Measurements from ENCODE around the gene SERINC3.

DNA sequence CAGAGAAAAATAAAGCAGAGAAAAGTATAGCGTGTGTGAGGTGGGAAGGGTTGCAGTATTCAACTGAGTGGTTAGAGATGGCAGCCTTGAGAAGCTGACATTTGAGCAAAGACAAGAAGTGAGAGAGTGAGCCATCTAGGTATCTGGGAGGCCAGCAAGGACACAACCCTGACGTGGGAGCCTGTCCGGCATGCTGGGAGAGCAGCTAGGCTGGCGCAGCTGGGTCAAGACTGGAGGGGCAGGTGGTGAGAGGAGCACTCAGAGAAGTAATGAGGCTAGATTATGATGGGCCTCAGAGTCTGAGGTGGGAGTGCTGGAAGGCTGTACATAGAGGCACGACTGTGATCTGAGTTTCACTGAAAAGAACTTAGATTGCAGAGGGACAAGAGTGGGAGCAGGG, 33.3 kb downstream of the SERINC3 start:
- TF ChIP-seq POLR2AphosphoS5 (IDR thresholded peaks at IDR 0.05; ENCODE audit: low read depth, low read length), result no peak
- TF ChIP-seq, protein P1, sequence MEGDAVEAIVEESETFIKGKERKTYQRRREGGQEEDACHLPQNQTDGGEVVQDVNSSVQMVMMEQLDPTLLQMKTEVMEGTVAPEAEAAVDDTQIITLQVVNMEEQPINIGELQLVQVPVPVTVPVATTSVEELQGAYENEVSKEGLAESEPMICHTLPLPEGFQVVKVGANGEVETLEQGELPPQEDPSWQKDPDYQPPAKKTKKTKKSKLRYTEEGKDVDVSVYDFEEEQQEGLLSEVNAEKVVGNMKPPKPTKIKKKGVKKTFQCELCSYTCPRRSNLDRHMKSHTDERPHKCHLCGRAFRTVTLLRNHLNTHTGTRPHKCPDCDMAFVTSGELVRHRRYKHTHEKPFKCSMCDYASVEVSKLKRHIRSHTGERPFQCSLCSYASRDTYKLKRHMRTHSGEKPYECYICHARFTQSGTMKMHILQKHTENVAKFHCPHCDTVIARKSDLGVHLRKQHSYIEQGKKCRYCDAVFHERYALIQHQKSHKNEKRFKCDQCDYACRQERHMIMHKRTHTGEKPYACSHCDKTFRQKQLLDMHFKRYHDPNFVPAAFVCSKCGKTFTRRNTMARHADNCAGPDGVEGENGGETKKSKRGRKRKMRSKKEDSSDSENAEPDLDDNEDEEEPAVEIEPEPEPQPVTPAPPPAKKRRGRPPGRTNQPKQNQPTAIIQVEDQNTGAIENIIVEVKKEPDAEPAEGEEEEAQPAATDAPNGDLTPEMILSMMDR (IDR thresholded peaks at IDR 0.05; ENCODE audit: control extremely low read depth in 1 of 3, insufficient read depth in 1 of 3, low read depth in 1 of 3, low read length in 3 of 3), result no peak
- TF ChIP-seq POLR2A (IDR thresholded peaks at IDR 0.05; ENCODE audit: control extremely low read depth in 1 of 2, low read depth in 2 of 2, low read length in 2 of 2), result no peak
